Epithelial cell of proximal tubule (primary cell): ENCODE data around the gene ARL15. TPM values are rescaled to one million over a fixed set of nuclear protein-coding genes. Genes with fewer than 3 reads are reported as not detected.

Experiments used
- DNase-seq: peaks from one replicate; pipeline ENCODE4 v3.0.0-alpha.2; 2011; ENCODE audit warnings: low read depth
- H3K4me3 ChIP-seq: 2 replicates; pipeline ENCODE4 v1.5.1; 2011; ENCODE audit warnings: low read depth, mild to moderate bottlenecking, low read length
- total RNA-seq: library from RNA; depleted of rRNA; stranded (reverse); fragments of >200 nt; gene quantifications from 2 replicates; pipeline ENCODE4 v1.2.3, GENCODE V29; 2015
- TF ChIP-seq, protein P1 (sequence below): conservative IDR thresholded peaks from 2 replicates; pipeline ENCODE4 v1.5.1; 2012; ENCODE audit warnings: low read depth, mild to moderate bottlenecking, low read length

Gene ARL15
- total RNA-seq, 1 donor from 2014 or later = 1.9 TPM

DNA sequence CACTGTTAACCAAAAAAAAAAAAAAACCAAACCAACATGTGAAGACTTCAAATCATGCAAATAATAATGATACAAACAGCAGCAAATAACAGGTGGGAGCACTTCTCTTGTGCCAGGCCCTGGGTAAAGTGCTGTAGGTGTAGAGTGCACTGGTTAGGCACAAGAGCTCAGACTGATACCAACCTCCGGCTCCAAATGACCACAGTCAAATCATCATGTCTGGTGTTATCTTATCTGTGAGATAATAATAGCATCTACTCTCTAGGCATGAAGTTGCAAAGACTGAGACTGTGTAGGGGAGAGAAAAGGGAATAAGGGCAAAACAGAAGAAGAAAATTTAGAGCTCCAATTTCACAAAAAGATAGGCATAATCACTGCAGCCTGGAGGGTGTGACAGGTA, 159.5 kb downstream of the ARL15 start:
- H3K4me3 ChIP-seq = no peak overlapping the region
- DNase-seq = no peak
- TF ChIP-seq, protein P1, sequence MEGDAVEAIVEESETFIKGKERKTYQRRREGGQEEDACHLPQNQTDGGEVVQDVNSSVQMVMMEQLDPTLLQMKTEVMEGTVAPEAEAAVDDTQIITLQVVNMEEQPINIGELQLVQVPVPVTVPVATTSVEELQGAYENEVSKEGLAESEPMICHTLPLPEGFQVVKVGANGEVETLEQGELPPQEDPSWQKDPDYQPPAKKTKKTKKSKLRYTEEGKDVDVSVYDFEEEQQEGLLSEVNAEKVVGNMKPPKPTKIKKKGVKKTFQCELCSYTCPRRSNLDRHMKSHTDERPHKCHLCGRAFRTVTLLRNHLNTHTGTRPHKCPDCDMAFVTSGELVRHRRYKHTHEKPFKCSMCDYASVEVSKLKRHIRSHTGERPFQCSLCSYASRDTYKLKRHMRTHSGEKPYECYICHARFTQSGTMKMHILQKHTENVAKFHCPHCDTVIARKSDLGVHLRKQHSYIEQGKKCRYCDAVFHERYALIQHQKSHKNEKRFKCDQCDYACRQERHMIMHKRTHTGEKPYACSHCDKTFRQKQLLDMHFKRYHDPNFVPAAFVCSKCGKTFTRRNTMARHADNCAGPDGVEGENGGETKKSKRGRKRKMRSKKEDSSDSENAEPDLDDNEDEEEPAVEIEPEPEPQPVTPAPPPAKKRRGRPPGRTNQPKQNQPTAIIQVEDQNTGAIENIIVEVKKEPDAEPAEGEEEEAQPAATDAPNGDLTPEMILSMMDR = no peak

GRCh38 chr5:54148858-54149257, 161.5 kb downstream of the ARL15 start:
- no peak for DNase-seq
- TF ChIP-seq, protein P1 = no peak
- H3K4me3 ChIP-seq = no peak overlapping the region

DNA sequence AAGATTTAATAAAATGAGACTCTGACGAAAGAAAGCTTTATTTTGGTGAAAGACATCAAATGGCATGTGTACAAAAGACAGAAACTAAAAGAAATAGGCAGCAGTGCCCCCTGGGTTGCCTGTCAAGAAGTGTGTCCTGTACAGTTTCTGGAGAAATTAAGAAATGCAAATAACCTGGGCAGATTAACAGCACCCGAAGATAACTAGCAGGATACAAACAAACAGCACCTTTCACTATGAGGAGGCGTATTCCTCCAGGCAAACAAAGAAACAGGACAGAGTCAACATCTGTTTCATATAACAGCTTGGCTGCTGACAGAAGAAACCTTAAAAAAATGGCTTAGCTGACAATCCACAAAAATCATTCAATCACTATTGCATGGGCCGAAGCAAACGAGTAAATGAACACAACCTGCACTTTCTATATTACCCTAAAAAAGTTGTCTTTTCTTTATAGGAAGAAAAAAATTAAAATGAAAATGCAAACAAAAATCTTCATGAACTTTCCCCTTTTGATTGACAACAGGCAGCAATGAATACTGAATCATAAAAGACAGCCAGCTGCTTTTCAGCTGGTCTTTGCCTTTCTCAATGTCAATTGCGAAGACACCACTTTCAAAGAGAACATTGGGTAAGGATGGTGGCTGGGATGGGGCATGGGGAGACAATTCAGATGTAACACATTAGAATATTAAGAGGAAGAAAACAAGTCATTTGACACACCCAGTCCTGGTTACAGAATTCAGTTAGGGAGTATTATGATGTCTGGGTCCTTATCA, 162.1 kb downstream of the ARL15 start:
- TF ChIP-seq, protein P1 = no peak
- H3K4me3 ChIP-seq = no peak overlapping the region
- DNase-seq = no peak

GRCh38 chr5:54146916-54147315, 163.5 kb downstream of the ARL15 start:
- TF ChIP-seq, protein P1 = no peak
- H3K4me3 ChIP-seq = no peak overlapping the region
- no peak for DNase-seq

GRCh38 chr5:54146390-54146789, 164.0 kb downstream of the ARL15 start:
- H3K4me3 ChIP-seq = no peak overlapping the region
- TF ChIP-seq, protein P1 = no peak
- no peak for DNase-seq

DNA sequence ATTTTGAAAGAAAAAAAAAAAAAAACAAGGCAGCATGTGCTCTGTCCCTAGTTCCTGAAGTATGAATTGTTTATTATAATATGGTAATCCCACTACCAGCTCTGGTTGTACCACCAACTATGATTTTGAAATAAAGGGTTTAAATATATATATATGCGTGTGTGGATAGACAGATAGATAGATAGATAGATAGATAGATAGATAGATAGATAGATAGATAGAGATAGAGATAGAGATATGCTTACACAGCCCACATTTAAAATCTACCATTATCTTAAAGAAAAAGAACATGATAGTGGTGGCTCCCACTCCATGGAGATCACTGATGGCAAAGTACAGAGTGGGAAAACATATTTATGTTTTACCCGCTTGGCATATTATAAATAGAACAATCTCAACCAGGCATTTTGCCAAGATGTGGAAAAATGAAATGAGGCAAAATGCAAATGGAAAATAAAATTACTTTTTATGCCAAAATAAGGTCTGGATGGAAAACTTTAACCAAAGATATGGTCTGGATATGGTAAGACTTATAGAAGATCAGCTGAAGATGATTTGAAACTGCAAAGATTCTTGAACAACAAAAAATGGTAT, 170.0 kb downstream of the ARL15 start:
- TF ChIP-seq, protein P1 = no peak
- DNase-seq = no peak
- H3K4me3 ChIP-seq = no peak overlapping the region
